Small intestine (tissue), 7 donors: Measurements from ENCODE around the gene KRT3. TPM values are rescaled to one million over a fixed set of nuclear protein-coding genes. Genes with fewer than 3 reads are reported as not detected.
"Not testable (repeated sequence)": the region's sequence is repeated elsewhere in the genome, so short reads cannot be mapped to it uniquely, and the experiment has no call there.

ENCODE experiments used
- DNase-seq, 2 donors: peaks; one replicate each; pipeline versions ENCODE4 v3.0.0 to v3.0.0-alpha.2; 2013
- FAIRE-seq: peaks from 2 replicates; lab custom pipeline; 2012; peaks lifted over from hg19 to GRCh38; lab: Jason Lieb, UNC
- H3K27ac ChIP-seq, 3 donors: one replicate each; pipeline ENCODE4 v1.5.1; 2013; ENCODE audit warnings: low read length in 2 of 3, mild to moderate bottlenecking in 2 of 3, control low read depth in 1 of 3, inconsistent platforms in 1 of 3, low read depth in 1 of 3, moderate library complexity in 1 of 3
- H3K27me3 ChIP-seq, 3 donors: one replicate each; pipeline ENCODE4 v1.6.1; 2013; ENCODE audit warnings: low read length in 3 of 3, inconsistent platforms in 1 of 3; ENCODE audit not compliant: control insufficient read depth in 3 of 3, insufficient read depth in 3 of 3
- H3K36me3 ChIP-seq, 3 donors: one replicate each; pipeline ENCODE4 v1.6.1; 2013; ENCODE audit warnings: low read length in 3 of 3, inconsistent platforms in 1 of 3, low read depth in 1 of 3, mild to moderate bottlenecking in 1 of 3, moderate library complexity in 1 of 3; ENCODE audit not compliant: control insufficient read depth in 3 of 3, insufficient read depth in 2 of 3
- H3K4me1 ChIP-seq, 3 donors: one replicate each; pipeline ENCODE4 v1.6.1; 2013; ENCODE audit warnings: low read length in 2 of 3, inconsistent platforms in 1 of 3, low read depth in 1 of 3, mild to moderate bottlenecking in 1 of 3, moderate library complexity in 1 of 3; ENCODE audit not compliant: control insufficient read depth in 3 of 3, insufficient read depth in 2 of 3
- H3K4me3 ChIP-seq, 3 donors: one replicate each; pipeline ENCODE4 v1.5.1; 2013; ENCODE audit warnings: low read length in 3 of 3, control low read depth in 1 of 3, inconsistent platforms in 1 of 3, low read depth in 1 of 3, mild to moderate bottlenecking in 1 of 3, moderate library complexity in 1 of 3
- H3K9me3 ChIP-seq, 2 donors: one replicate each; pipeline ENCODE4 v1.6.1; 2013; ENCODE audit warnings: low read depth in 1 of 2, low read length in 1 of 2; ENCODE audit not compliant: control insufficient read depth in 2 of 2, insufficient read depth in 1 of 2
- WGBS, 3 donors: extraction: QIAGEN DNeasy Blood & Tissue Kit; methylation state at CpG; one replicate each; pipeline ENCODE4 v1.1.7; 2013; 5-methylcytosine and 5-hydroxymethylcytosine counted together
- polyA plus RNA-seq, 4 donors: library from polyadenylated mRNA; stranded (reverse) in 3 of 4; unstranded in 1 of 4; fragments of 200-250 nt in 3 of 4; fragments of 120-200 nt in 1 of 4; gene quantifications; one replicate each; pipeline versions ENCODE4 v1.2.1 to v1.2.3, GENCODE V29; 2013
- donor health status: healthy with polysubstance abuse.
- donor health status: control.
- donor health status: control.
- donor health status: Bipolar disorder and iron deficiency.
- donor health status: healthy.

The KRT3 gene
- polyA plus RNA-seq, 4 donors, result not detected

DNA sequence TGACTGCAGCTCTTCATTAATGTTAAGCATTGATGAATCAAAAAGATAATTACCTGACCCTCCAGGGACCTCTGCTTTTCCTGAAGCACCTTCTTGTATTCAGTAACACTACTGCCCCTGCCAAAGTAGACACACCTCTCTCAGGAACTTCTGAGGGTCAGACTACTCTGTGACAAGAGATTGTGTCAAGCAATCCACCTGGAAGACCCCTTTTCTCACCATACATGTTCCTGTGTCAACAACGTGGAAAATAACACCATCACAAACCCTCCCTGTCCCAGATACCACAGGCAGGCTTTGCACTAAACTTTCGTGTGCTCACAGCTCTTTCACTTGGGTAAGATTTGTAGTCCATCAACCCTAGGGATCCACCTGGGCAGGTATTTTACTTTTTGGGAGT, 31.9 kb downstream of the KRT3 start:
- Histone ChIP-seq H3K36me3 (no peaks in the 10 kb centered on the region), H3K4me1 (no peaks in the 10 kb centered on the region), H3K9me3 (peaks cover 0 to 17% of the 10 kb centered on the region in 2 donors), H3K27ac (no peak overlapping the region), H3K27me3 (peaks cover 0 to 8% (median 3%) of the 10 kb centered on the region in 3 donors), H3K4me3 (no peak overlapping the region)
- WGBS, 3 donors, result 73 to 77% (median 75%) methylated on average over 2 of the region's 2 CpGs
- no peak for DNase-seq
- no peak for FAIRE-seq

DNA sequence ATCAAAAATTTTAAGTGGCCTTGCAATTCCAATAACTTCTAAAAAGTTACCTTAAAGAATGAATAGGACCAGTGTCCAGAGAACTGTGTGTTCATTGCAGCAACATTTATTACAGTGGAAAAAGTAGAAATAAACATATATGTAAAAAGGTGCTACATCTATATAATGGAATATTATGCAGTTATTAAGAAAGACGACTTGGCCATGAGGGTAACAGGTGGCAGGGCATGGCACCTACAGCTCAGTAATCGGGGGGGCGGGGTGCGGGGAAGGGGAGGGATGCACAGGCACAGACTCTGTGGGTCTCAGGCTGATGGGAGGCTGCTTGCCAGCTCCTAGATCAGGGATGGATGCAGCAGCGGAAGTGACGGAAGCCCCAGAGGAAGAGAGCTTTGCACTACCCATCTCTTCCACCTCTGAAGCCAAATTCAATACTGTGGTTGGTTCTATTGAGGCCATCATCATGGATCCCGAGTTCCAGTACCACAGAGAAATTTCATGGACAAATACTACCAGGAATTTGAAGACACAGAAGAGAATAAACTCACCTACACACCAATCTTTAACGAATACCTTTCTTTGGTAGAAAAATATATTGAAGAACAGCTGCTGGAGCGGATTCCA, 32.8 kb downstream of the KRT3 start:
- H3K9me3 ChIP-seq, result peaks cover 0 to 17% of the 10 kb centered on the region in 2 donors
- H3K36me3 ChIP-seq, result no peaks in the 10 kb centered on the region
- 77 to 81% (median 80%) methylated on average over 9 of the region's 9 CpGs for WGBS, 3 donors
- no peak overlapping the region for H3K27ac ChIP-seq
- H3K4me3 ChIP-seq, result no peak overlapping the region
- H3K27me3 ChIP-seq, result peaks cover 0 to 8% (median 3%) of the 10 kb centered on the region in 3 donors
- DNase-seq (no peak), FAIRE-seq (no peak)
- no peaks in the 10 kb centered on the region for H3K4me1 ChIP-seq

DNA sequence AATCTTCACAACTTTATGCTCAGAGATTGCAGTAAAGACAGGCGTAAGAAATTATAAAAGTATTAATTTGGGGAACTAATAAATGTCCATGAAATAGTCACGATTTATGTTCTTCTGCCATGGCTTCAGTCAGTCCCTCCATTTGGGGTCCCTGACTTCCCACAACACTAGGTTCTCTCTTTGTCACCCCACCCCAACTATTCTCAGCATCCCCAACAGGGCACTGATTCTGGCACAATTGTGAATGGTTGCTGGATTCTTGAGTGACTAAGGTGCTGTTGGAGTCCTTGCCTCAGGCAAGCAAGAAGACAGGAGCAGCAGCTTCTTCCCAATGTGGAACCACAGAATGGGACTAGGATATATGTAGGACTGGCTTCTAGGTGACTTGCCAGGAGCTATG, 34.1 kb downstream of the KRT3 start:
- DNase-seq, result no peak
- Histone ChIP-seq H3K27me3 (peaks cover 0 to 8% (median 3%) of the 10 kb centered on the region in 3 donors), H3K4me1 (no peaks in the 10 kb centered on the region), H3K27ac (no peak overlapping the region), H3K9me3 (peaks cover 0 to 17% of the 10 kb centered on the region in 2 donors), H3K4me3 (no peak overlapping the region), H3K36me3 (no peaks in the 10 kb centered on the region)
- WGBS, 3 donors, result 87 to 95% (median 93%) methylated on average over 2 of the region's 2 CpGs
- FAIRE-seq, result no peak

DNA sequence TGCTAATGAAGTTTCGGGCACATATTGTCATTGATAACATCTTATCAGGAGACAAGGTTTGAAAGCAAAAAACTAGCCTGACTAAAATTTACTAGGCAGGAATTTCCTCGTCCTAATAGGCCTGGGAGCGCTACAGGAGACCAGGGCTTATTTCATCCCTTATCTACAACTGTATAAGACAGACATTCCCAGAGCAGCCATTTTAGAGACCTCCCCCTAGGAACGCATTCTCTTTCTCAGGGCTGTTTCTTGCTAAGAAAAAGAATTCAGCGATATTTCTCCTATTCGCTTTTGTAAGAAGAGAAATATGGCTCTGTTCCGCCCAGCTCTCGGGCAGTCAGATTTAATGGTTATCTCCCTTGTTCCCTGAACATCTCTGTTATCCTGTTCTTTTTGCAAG, 34.7 kb downstream of the KRT3 start:
- H3K4me1 ChIP-seq, FAIRE-seq, H3K36me3 ChIP-seq, H3K27me3 ChIP-seq, H3K27ac ChIP-seq, DNase-seq, H3K4me3 ChIP-seq: not testable (repeated sequence)
- H3K9me3 ChIP-seq, result peaks cover 0 to 17% of the 10 kb centered on the region in 2 donors
- WGBS, 3 donors, result 87 to 91% (median 89%) methylated on average over 8 of the region's 8 CpGs

DNA sequence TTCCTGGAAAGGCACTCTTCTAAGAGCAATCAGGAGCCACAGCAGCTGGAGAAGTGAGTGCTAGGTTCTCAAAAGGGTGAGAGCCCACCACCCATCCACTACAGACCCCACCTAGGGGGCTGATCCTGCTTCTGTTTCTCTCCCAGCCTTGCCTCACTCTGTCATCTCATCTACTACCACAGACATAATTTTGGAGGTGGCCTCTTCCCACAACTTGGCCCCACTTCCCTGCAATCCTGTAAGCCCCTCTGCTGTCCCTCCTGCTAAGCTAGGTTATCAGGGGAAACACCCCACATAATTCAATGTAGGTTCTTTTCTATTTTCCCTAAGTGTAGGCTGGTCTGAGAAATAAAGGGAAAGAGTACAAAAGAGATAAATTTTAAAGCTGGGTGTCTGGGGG, 35.3 kb downstream of the KRT3 start:
- Histone ChIP-seq H3K27ac (no peak overlapping the region), H3K4me3 (no peak overlapping the region), H3K4me1 (no peaks in the 10 kb centered on the region), H3K36me3 (no peaks in the 10 kb centered on the region), H3K27me3 (peaks cover 0 to 6% (median 3%) of the 10 kb centered on the region in 3 donors), H3K9me3 (peaks cover 0 to 17% of the 10 kb centered on the region in 2 donors)
- DNase-seq (no peak), FAIRE-seq (no peak)

DNA sequence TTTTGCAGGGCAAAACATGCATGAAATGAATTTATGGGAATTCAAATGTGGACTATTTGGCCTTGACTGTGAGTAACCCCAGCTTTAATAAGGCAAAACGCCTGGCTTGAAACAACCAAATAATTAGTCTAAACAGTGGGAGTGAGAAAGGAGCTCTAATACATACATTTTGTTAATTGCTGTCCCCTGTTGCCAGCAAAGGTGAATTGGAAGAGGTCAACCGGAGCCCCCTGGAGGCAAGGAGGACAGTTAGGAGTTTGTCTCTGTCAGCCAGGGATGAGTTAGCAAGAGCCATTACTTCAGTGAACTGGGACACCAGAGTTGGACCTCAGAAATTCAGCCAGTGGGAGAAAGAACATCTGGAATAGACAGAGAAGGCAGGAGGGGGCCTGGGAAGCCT, 36.2 kb downstream of the KRT3 start:
- Histone ChIP-seq H3K9me3 (peaks cover 0 to 17% of the 10 kb centered on the region in 2 donors), H3K4me3 (no peak overlapping the region), H3K27me3 (peaks cover 0 to 8% (median 3%) of the 10 kb centered on the region in 3 donors), H3K27ac (no peak overlapping the region), H3K4me1 (no peaks in the 10 kb centered on the region), H3K36me3 (no peaks in the 10 kb centered on the region)
- FAIRE-seq (no peak), DNase-seq (no peak)
- WGBS, 3 donors, result 46 to 66% (median 65%) methylated on average over 2 of the region's 2 CpGs

DNA sequence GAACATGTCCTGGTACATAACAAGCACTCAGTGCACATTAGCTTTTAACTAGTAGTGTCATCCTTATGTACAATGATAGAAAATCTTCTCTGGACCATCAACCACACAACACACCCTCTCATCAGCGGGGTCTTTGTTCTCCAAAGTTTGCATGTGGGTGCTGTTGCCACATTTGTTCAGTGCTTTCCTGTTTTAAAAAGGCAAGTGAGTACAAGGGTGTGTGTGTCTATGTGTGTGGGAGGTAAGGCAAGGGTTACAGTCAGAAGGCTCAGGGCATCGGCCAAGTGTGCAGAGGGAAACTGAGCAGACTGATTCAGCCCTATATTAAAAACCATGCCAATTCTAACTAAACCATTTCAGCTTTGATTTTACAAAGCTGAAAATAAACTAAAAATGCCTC, 36.7 kb downstream of the KRT3 start:
- WGBS, 3 donors, result 41 to 51% (median 44%) methylated on average over 2 of the region's 2 CpGs
- peaks cover 0 to 17% of the 10 kb centered on the region in 2 donors for H3K9me3 ChIP-seq
- no peak overlapping the region for H3K27ac ChIP-seq
- H3K4me1 ChIP-seq, result no peaks in the 10 kb centered on the region
- DNase-seq, result no peak
- no peak for FAIRE-seq
- no peak overlapping the region for H3K4me3 ChIP-seq
- no peaks in the 10 kb centered on the region for H3K36me3 ChIP-seq
- H3K27me3 ChIP-seq, result peaks cover 0 to 8% (median 3%) of the 10 kb centered on the region in 3 donors

DNA sequence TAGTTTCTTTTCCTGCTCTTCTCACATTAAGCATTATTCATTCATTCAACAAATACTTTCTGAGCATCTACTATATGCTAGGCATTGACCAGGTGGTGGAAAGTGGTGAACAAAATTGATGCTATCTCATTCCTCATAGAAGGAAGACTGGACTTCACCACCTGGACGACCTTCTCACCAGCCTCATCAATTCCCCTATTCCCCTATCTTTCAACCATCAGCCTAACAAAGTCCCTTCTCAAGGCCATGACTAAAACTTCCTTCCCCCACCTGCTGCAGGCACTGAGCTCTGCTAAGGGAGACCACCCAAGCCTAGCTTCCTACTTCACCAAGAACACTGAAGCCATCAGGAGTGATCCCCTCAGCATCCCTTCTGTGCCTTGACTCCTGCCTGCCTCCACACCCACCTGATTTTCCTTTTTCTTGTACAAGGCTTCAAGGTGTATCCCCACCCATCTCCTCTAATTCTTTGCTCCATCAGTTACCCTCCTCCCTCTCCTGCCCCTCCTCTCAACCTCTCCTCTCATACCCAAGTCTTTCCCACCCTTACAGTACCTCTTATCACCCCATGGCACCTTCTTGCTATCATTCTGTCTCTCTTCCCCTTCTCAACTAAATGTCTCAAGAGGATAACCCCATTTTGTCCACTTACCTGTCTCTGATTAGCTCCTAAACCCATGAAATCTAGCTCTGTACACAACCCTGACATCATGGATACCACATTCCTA, 38.3 kb downstream of the KRT3 start:
- Histone ChIP-seq H3K27me3 (peaks cover 0 to 7% (median 3%) of the 10 kb centered on the region in 3 donors), H3K9me3 (peaks cover 0 to 17% of the 10 kb centered on the region in 2 donors), H3K27ac (no peak overlapping the region), H3K4me1 (no peaks in the 10 kb centered on the region), H3K4me3 (no peak overlapping the region), H3K36me3 (no peaks in the 10 kb centered on the region)
- FAIRE-seq (no peak), DNase-seq (no peak)
- WGBS, 3 donors, result 12 to 41% (median 24%) methylated on average over 1 of the region's 1 CpG
